GM19468 (cell line): ENCODE results near the gene SNX2.
A peak's percentile ranks its signal among the peaks of the same experiment; 100 is the strongest.

Experiments
- ATAC-seq: cut with Tn5 transposase; IDR thresholded peaks from one replicate; pipeline ENCODE4 v1.9.1; 2021; ENCODE audit warnings: mild to moderate bottlenecking, moderate library complexity, moderate number of reproducible peaks; ENCODE audit not compliant: unreplicated experiment; ENCODE audit errors: extremely low read depth

SNX2 gene

DNA sequence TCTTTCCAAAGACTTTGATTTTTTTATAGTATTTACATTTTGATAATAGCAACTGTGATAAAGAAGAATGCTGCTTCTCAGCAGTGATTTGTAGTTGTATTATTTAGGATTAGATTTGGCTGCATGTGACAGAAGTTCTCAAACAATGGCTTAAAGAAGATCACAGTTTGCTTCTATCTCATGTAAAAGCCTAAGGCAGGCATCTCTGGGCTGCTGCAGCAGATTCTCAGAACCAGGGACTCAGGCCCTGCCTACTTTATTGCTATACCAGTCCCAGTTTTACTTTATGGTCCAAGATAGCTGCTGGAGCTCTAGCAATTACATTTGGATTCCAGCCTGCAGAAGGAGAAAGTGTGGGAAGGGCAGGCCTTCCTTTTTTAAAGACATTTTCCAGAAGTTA, 8.8 kb upstream of the SNX2 start:
- ATAC-seq: no peak

DNA sequence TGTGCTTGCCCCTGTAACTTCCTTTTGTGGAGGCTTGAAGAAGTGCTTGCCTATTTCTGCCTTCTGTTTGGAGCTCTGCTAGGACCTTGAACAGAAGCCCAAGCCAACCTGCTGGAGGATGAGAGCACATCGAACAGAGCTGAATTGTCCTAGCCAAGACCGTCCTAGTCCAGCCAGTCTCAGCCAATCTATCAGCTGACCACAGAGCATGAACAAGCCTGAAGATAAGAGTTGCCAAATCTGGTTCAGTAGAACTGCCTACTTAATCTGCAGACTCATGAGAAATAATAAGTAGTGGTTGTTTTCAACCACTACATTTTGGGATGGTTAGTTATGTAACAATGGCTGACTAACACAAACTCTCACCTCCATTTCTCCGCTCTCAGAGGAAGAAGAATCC, 4.4 kb upstream of the SNX2 start:
- no peak for ATAC-seq

DNA sequence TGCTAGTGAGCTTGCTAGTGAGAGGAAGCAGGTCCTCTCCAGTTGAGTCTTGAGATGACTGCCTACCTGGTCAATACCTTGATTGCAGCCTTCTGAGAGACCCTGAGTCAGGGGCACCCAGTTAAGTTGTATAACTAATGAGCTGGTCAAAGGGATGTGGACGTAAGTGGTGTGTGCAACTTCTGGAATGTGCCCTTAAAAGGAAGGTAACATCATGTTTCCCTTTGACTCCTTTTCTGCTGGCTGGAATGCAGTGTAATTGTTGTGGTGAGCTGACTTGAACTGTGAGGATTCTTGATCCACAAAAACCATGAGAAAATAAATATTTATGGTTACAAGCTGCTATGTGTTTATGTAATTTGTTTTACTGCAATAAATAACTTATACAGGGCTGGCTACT, 2.4 kb upstream of the SNX2 start:
- no peak for ATAC-seq

DNA sequence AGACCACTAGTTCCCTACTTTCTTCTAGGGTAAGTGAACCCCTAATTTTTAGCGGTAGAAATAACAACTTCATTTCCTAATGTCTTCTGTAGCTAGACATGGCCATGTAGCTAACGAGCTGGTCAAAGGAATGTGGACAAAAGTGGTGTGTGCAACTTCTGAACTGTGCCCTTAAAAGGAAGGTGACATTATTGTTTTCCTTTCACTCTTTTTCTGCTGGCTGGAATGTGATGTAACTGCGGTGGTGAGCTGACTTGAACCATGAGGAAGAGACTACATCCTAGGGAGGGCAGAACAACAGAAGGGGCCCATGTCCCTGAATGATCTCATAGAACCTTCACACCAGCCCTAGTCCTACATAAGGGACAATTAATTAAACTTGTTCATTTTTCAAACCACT, 1.3 kb upstream of the SNX2 start:
- ATAC-seq: no peak

DNA sequence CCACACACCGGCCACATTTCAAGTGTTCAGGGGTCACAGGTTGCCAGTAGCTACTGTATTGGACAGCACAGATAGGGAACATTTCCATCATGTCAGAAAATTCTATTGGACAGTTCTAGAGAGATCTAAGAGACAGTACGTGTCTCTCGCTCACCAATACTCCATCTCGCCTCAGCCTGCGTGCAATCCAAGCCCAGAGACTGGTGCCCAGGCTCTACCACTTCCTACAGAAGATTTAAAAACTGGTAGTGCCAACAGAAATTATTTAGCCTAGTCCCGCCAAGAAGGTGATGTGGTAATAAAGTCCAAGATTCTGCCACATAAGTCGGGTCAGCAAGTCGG, 390 bp upstream of the SNX2 start:
- peak; percentile 5 for ATAC-seq

DNA sequence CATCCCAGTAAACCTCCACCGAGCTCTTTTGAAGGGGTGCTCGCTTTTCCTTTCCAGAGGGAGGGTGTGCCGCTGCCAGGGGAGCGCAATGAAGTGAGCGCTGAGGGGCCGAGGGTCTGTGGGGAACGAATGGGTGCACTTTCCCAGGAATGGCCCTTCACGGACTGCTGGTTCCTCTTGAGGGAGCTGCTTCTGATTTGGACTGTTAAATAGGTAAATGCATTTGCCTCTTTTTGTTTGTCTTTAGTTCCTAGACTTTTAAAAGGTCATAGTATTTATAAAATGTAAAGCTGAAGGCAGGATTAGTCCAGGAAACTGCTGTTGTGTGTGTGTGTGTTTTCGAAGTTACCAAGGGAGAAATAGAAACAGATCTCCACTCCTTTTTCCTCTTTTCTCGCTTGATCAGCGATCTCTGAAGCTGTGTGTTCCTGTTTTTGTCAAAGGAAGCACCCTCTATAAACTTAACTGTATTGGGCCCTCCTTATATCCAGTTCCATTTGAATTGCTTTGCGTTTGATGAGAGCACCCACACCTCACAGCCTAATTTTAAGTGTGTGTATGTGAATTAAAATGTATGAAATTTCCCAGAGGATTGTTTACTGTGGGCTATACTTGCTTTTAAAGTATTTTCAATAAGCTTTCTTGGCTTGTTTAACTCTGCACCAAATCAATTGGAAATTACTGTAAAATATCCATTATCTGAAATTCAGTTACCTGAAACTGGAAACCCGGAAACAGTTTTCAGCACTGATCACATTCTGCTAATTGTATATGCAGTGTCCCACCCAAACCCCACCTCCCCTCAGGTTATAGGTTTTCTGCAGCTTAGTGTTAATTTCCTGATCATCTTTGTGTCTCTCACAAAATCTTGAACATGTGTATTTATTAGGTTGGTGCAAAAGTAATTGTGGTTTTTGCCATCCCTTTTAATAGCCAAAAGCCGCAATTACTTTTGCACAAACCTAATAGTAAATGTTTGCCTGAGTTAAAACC, 966 bp downstream of the SNX2 start:
- no peak for ATAC-seq

DNA sequence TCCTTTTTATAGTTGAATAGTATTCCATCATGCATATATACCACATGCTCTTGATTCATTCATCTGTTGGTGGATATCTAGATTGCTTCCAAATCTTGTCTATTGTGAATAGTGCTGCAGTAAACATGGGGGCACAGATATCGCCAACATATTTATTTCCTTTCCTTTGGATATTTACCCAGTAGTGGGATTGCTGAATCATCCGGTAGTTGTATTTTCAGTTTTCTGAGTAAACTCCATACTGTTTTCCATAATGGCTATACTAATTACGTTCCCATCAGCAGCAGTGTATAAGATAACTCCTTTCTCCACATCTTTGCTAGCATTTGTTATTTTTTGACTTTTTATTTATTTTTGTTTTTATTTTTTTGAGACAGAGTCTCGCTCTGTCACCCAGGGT, 3.3 kb downstream of the SNX2 start:
- ATAC-seq: no peak

DNA sequence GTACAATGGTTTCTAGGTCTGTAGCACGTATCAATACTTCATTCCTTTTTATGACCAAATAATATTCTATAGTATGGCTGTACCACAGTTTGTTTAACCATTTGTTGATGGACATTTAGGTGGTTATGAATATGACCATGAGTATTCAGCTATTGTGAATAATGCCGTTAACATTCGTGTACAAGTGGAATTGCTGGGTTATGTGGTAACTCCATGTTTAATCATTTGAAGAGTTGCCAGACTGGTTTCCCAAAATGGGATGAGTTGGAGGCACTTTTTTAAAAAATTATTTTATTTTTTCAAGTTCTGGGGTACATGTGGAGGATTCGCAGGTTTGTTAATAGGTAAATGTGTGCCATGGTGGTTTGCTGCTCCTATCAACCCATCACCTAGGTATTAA, 4.6 kb downstream of the SNX2 start:
- ATAC-seq: no peak

DNA sequence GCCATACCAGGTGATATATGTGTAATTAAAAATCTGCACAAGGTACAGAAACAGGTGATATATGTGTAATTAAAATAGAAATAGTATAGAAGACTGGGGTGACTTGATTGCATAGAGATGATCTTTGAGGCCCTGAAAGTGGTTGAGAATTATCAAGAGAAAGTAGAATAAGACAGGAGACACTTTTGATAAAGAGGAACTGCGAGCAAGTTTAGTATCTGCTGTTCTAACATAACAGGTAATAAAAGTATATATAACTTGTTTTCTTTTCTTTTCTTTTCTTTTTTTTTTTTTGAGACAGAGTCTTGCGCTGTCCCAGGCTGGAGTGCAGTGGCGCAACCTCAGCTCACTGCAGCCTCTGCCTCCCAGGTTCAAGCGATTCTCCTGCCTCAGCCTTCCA, 5.4 kb downstream of the SNX2 start:
- ATAC-seq: no peak

DNA sequence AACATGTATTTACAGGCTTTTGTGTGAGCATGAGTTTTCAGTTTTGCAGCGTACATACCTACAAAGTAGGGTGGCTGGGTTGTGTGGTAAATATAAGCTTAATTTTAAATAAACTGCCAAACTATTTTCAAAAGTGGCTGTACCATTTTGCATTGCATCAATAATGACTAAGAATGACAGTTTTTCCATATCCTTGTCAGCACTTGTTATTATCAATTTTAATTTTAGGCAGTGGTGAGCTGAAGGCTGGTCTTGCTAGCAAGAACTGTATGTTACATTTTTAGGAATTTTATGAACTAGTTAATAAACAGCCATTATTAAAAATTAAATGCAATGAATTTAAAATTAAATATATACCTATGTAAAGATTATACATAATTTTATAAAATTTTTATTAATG, 6.6 kb downstream of the SNX2 start:
- no peak for ATAC-seq

DNA sequence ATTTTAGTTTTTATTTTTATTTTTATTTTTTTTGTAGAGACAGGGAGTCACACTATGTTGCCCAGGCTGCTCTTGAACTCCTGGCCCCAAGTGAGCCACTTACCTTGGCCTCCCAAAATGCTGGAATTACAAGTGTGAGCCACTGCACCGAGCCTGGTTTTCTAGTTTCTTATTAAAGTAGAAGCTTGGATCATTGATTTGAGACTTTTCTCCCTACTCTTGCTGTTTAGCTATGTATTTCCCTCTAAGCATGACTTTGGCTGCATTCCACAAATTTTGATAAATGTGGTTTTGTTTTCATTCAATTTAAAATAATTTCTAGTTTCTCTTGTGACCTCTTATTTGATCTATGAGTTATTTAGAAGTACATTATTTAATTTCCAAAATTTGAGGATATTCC, 10.4 kb downstream of the SNX2 start:
- ATAC-seq: no peak

DNA sequence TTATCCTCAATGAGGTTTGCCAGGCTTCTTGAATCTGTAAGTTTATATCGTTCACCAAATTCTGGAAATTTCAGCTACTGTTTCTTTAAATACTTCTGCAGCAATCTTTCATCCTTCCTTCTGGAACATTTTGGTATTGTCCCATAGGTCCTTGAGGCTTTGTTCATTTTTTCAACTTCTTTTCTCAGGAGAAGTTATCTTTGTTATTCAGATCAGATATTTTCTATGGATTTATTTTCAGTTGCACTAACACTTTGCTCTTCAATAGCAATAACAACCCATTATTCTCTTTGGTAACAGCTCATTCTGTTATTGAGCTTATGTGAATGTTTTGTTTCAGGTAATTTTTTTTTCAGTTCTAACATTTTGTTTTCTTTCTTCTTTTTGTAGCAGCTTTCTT, 13.5 kb downstream of the SNX2 start:
- no peak for ATAC-seq

DNA sequence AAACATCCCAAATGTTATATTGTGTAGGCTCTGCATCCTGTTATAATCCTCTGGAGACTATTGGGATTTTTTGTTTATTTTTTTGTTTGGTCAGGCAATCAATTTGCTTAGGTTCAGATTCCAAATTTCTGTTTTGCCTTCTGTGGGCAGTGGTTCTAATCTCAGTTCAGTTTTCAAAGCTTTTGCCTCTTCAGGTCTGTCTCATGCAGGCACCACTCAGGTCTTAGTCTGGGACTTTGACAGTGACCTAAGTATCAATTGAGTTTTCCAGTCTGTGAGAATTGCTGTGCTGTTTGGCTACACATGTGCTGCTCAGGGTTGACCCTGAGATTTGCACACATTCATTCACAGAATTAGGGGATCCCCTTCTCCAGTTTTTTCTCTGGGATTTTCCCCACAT, 14.1 kb downstream of the SNX2 start:
- ATAC-seq: no peak

DNA sequence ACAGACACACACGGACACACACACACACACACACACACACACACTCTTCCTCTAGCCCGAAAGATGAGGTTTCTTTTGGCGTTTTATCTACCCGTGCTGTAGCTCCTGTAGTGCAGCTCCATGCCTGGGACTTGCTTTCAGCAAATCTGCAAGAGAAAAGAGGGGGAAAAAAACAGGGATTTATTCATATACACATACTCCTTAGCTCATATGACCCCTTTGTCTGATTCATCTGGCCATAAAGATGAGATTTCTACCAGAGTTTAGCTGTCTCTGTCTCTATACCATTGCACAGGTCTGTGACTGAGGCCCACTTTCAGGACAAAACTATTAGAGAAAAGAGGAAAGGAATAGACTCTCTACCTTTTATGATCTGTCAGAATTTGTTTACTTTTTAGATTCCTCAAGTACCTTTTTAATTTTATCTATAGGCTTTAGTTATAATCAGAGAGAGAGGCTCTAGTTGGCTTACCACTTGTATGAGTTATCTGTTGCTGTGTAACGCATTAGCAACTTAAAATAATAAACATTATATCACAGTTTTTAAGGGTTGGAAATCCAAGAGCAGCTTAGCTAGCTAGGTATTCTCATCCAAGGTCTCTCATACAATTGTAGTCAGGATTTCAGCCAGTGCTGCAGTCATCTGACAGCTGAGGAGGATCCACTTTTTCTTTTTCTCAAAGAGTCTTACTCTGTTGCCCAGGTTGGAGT, 14.7 kb downstream of the SNX2 start:
- no peak for ATAC-seq

DNA sequence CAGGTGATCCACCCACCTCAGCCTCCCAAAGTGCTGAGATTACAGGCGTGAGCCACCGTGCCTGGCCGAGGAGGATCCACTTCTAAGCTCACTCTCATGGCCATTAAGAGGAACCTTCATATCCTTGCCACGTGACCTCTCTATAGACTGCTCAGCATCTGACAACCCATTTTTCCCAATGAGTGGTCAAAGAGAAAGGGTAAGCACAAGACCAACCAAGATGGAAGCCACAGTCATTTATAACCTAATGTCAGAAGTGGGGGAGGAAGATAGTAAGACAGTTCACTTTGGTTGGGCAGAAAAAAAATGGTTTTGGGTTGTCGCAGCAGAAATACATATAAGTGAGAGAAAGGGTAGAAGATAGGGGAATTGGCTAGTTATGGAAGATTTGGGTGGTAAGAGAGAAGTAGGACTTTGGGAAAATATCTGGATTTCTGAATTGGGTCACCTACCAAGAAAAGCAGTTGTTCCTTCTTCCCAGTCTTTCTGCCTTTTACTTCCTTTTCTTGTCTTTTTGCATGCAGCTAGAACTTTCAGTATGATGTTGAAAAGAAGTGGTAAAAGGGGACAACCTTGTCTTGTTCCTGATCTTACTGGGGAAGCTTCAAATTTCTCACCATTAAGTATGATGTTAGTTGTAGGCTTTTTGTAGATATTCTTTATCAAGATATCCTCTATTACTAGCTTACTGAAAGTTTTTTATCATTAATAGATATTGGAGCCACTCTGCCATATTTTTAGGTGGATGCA, 15.6 kb downstream of the SNX2 start:
- ATAC-seq: no peak

DNA sequence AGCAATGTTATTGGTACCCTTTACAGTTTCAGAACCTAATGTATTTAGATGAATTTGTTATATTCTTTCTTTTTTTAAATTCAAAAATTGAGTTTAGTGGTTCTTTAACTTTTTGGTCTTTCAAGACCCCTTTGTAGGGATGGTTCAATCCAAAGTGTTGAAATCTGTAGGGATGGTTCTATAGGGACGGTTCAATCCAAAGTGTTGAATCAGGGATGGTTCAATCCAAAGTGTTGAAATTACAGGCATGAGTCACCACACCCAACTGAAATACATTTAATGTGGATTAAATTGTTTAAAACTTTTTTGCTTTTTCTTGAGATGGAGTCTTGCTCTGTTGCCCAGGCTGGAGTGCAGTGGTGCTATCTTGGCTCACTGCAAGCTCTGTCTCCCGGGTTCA, 30.6 kb downstream of the SNX2 start:
- no peak for ATAC-seq

DNA sequence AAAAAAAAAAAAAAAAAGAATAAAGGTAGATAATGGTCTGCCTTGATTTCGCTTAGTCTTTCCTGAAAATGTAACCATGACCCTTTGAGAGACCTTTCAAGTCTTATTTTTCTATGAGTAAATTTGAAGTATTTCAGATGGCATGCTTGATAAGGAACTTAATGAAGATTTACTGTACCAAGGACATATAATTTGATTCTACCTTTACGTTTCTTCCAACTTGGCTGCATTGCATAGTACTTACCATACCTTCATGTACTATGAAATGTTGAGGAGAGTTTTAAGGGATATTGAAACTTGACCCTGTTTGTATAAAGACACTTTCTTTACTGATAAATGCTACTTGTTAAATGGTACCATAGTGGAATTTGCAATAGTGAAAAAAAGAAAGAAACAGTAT, 35.5 kb downstream of the SNX2 start:
- ATAC-seq: no peak

DNA sequence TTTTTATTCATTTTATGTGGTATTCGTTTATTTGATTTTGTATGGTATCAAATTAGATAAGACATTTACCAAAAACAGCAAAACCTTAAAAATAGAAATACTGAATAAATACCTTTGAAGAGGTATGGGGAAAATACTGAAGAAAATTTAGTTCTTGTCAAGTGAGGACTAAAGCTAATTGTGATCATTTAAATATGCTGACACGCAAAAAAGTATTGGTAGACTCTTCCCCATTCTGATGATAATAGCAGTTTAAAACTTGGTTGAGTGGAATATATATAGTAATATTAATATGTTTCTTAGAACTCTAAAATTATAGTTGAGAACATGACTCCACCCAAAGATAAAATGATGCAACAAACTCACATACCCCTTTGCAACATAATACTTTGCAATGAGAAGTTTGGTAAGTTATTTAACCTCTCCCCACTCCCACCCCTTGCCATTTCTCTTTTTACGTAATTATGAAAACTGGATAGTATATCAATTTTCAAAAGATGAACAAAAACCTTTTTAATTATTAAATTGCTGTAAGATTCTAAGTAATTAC, 40.4 kb downstream of the SNX2 start:
- no peak for ATAC-seq

DNA sequence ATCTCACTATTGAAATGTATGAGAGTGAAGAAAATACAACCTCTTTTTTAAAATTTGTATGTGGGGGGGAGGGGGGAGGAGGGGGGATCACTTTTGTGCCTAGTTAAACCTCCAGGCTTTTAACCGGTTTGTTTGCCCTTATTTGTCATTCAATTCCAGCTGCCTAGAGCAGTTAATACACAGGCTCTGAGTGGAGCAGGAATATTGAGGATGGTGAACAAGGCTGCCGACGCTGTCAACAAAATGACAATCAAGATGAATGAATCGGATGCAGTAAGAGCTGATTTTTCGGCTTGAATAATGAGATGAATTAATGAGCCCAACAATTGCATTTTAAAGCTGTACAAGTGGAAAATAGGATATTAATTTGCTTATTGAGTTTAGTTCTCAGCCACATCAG, 41.9 kb downstream of the SNX2 start:
- no peak for ATAC-seq

DNA sequence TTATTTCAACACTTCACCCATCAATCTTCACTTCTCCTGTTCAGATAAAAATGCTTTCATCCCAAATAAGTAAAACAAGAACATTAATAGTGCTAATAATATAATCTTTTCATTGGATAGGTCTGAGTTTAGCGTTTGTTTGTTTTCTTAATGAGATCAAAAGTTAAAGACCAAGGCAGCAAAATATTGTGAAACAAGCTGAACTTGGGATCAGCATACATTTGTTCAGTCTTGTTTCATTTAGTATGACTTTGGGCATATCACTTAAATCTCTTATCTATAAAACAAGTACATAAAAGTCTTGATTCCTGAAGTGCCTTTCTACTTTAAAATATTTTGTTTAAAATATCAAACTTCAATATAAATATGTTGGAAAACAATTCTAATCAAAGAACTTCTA, 57.1 kb downstream of the SNX2 start:
- no peak for ATAC-seq

DNA sequence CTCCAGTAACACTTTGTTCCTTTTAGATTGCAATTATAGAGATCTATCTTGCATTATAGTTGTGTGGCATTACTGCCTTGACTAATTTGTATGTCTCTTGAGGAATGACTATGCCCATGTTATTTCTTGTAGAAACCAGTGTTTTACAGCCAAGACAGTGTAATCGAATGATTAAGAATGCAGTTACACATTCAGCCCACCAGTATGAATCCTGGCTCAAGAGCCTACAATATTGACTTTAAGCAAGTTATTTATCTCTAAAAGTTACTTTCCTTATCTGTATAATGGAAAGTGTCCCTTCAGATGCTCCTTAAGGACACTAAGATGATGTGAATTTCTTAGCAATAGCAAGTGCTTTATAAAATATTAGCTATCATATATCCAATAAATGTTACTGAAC, 60.8 kb downstream of the SNX2 start:
- no peak for ATAC-seq
